Measurements from ENCODE around the gene CDH1.
"Not testable (repeated sequence)": the region's sequence is repeated elsewhere in the genome, so short reads cannot be mapped to it uniquely, and the experiment has no call there.

Gene CDH1

DNA sequence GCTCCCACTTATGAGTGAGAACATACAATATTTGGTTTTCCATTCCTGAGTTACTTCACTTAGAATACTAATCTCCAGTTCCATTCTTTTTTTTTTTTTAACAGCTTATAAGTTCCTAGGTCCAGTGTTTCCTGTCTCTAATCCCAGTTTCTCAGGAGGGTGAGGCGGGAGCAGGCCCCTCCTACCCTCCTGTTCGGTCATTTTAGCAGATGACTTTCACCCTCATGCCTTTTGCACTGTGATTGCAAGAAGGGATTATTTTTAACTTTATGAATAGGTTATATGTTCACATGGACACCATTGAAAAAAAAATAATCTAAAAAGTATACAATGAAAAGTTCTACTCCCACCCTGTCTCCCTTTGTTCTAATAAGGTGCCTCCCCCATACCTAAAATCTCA lies 47.6 kb downstream of the CDH1 start:
- Histone ChIP-seq H3K9me3 (ENCODE audit: insufficient read depth, low read depth, low read length) (no peaks in the 10 kb centered on the region), H3K27me3 (ENCODE audit: insufficient read depth, low read length, poor library complexity, severe bottlenecking) (no peaks in the 10 kb centered on the region), H3F3A (ENCODE audit: low read depth) (no peaks in the 10 kb centered on the region), H3K4me1 (ENCODE audit: insufficient read depth, low read length, poor library complexity, severe bottlenecking) (no peaks in the 10 kb centered on the region), H3K4me3 (ENCODE audit: low read length, poor library complexity, severe bottlenecking) (no peak overlapping the region), H3K79me2 (ENCODE audit: insufficient read depth, low read length) (no peaks in the 10 kb centered on the region), H4K20me1 (ENCODE audit: insufficient read depth, low read length, poor library complexity, severe bottlenecking) (no peaks in the 10 kb centered on the region), H3K36me3 (ENCODE audit: insufficient read depth, low read length) (no peaks in the 10 kb centered on the region), H3K4me2 (ENCODE audit: low read depth, low read length, poor library complexity, severe bottlenecking) (no peak overlapping the region), H3K9me2 (replicated peaks; ENCODE audit: low read depth, low read length) (no peaks in the 10 kb centered on the region), H3K9ac (ENCODE audit: low read depth, low read length, poor library complexity, severe bottlenecking) (no peak overlapping the region), H2AFZ (ENCODE audit: low read length) (no peak overlapping the region)
- TF ChIP-seq, protein P1, sequence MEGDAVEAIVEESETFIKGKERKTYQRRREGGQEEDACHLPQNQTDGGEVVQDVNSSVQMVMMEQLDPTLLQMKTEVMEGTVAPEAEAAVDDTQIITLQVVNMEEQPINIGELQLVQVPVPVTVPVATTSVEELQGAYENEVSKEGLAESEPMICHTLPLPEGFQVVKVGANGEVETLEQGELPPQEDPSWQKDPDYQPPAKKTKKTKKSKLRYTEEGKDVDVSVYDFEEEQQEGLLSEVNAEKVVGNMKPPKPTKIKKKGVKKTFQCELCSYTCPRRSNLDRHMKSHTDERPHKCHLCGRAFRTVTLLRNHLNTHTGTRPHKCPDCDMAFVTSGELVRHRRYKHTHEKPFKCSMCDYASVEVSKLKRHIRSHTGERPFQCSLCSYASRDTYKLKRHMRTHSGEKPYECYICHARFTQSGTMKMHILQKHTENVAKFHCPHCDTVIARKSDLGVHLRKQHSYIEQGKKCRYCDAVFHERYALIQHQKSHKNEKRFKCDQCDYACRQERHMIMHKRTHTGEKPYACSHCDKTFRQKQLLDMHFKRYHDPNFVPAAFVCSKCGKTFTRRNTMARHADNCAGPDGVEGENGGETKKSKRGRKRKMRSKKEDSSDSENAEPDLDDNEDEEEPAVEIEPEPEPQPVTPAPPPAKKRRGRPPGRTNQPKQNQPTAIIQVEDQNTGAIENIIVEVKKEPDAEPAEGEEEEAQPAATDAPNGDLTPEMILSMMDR (conservative IDR thresholded peaks at IDR 0.05; ENCODE audit: low read length), result no peak
- no peak for TF ChIP-seq EZH2phosphoT487 (IDR thresholded peaks at IDR 0.05; ENCODE audit: borderline replicate concordance)

DNA sequence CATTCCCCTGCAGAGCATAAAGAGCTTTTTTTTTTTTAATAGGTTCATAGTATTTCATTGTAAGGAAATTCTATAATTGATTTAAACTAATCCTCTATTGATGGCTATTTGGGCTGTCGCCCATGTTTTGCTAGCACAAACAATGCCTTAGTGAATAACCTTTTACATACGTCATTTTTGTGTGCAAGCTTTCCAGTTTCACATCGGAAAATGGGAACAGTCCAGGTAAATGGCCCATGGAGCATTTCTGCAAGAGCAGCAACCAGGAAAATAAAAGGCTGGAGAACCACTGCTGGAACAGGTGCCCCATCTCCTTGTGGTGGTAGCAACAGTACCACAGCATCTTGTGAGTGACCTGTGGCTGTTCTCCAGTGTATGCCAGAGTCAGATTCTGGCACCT lies 48.6 kb downstream of the CDH1 start:
- Histone ChIP-seq H3K9me3 (ENCODE audit: insufficient read depth, low read depth, low read length) (no peaks in the 10 kb centered on the region), H3K9ac (ENCODE audit: low read depth, low read length, poor library complexity, severe bottlenecking) (no peak overlapping the region), H3K36me3 (ENCODE audit: insufficient read depth, low read length) (no peaks in the 10 kb centered on the region), H3K79me2 (ENCODE audit: insufficient read depth, low read length) (no peaks in the 10 kb centered on the region), H3F3A (ENCODE audit: low read depth) (no peaks in the 10 kb centered on the region), H3K4me3 (ENCODE audit: low read length, poor library complexity, severe bottlenecking) (no peak overlapping the region), H3K4me1 (ENCODE audit: insufficient read depth, low read length, poor library complexity, severe bottlenecking) (no peaks in the 10 kb centered on the region), H2AFZ (ENCODE audit: low read length) (no peak overlapping the region), H3K4me2 (ENCODE audit: low read depth, low read length, poor library complexity, severe bottlenecking) (no peak overlapping the region), H3K9me2 (replicated peaks; ENCODE audit: low read depth, low read length) (no peaks in the 10 kb centered on the region), H4K20me1 (ENCODE audit: insufficient read depth, low read length, poor library complexity, severe bottlenecking) (no peaks in the 10 kb centered on the region), H3K27me3 (ENCODE audit: insufficient read depth, low read length, poor library complexity, severe bottlenecking) (no peaks in the 10 kb centered on the region)
- TF ChIP-seq EZH2phosphoT487 (IDR thresholded peaks at IDR 0.05; ENCODE audit: borderline replicate concordance), result no peak
- TF ChIP-seq, protein P1 (conservative IDR thresholded peaks at IDR 0.05; ENCODE audit: low read length), result no peak

DNA sequence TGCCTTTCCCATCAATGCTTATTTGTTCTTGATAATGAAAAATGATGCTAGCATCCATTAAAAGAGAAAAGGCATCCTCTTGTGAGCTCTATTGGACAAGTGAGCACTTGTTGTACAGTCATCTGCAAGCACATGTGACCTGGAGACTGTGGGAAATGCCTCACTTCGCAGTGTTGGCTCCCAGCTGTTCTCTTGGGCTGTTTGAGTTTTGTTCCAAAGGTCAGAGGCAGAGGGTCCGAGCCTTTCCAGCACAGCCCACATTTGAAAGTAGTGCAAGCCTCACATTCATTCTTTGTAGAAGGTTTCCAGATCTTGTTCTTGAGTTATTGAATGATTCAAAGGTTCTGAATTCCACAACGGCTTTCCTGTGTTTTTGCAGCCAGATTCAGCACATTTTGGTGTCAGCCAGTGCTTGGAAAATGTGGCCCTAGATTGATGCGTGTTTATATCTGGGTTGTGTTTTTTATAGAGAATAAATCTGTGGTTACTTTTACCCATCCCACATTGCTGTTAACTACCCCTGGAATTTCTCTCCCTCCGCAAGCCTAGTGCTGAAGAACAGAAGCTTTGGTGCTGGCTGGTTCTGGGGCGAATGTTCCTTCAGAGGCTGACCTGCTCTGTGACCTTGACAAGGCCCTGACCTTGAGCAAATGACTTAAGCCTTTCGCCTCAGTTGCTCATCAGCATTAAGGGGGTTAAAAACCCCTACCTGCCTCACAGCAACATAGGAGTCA lies 49.8 kb downstream of the CDH1 start:
- no peaks in the 10 kb centered on the region for H3K27me3 ChIP-seq (ENCODE audit: insufficient read depth, low read length, poor library complexity, severe bottlenecking)
- H3K79me2 ChIP-seq (ENCODE audit: insufficient read depth, low read length), result no peaks in the 10 kb centered on the region
- no peak overlapping the region for H3K9ac ChIP-seq (ENCODE audit: low read depth, low read length, poor library complexity, severe bottlenecking)
- no peaks in the 10 kb centered on the region for H3K9me2 ChIP-seq (replicated peaks; ENCODE audit: low read depth, low read length)
- H3K36me3 ChIP-seq (ENCODE audit: insufficient read depth, low read length), result no peaks in the 10 kb centered on the region
- TF ChIP-seq, protein P1 (conservative IDR thresholded peaks at IDR 0.05; ENCODE audit: low read length), result no peak
- TF ChIP-seq EZH2phosphoT487 (IDR thresholded peaks at IDR 0.05; ENCODE audit: borderline replicate concordance), result no peak
- H3K4me3 ChIP-seq (ENCODE audit: low read length, poor library complexity, severe bottlenecking), result no peak overlapping the region
- H3K9me3 ChIP-seq (ENCODE audit: insufficient read depth, low read depth, low read length), result no peaks in the 10 kb centered on the region
- H3K4me1 ChIP-seq (ENCODE audit: insufficient read depth, low read length, poor library complexity, severe bottlenecking), result no peaks in the 10 kb centered on the region
- H4K20me1 ChIP-seq (ENCODE audit: insufficient read depth, low read length, poor library complexity, severe bottlenecking), result no peaks in the 10 kb centered on the region
- no peak overlapping the region for H3K4me2 ChIP-seq (ENCODE audit: low read depth, low read length, poor library complexity, severe bottlenecking)
- no peaks in the 10 kb centered on the region for H3F3A ChIP-seq (ENCODE audit: low read depth)
- H2AFZ ChIP-seq (ENCODE audit: low read length), result no peak overlapping the region

DNA sequence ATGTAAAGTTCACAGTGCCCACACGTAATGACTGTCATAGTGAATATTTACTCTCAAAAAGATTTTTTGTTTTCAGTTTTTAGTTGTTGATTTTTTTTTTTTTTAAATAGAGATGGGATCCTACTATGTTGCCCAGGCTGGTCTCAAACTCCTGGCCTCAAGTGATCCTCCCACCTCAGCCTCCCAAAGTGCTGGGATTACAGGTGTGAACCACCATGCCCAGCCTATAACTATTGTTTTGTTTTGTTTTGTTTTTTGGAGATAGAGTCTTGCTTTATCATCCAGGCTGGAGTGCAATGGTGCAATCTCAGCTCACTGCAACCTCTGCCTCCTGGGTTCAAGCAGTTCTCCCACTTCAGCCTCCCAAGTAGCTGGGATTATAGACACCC lies 50.3 kb downstream of the CDH1 start:
- H3K27me3 ChIP-seq (ENCODE audit: insufficient read depth, low read length, poor library complexity, severe bottlenecking); H4K20me1 ChIP-seq (ENCODE audit: insufficient read depth, low read length, poor library complexity, severe bottlenecking); H2AFZ ChIP-seq (ENCODE audit: low read length); H3K9me2 ChIP-seq (replicated peaks; ENCODE audit: low read depth, low read length); H3F3A ChIP-seq (ENCODE audit: low read depth); H3K4me2 ChIP-seq (ENCODE audit: low read depth, low read length, poor library complexity, severe bottlenecking); H3K4me3 ChIP-seq (ENCODE audit: low read length, poor library complexity, severe bottlenecking); H3K9ac ChIP-seq (ENCODE audit: low read depth, low read length, poor library complexity, severe bottlenecking); H3K79me2 ChIP-seq (ENCODE audit: insufficient read depth, low read length); H3K9me3 ChIP-seq (ENCODE audit: insufficient read depth, low read depth, low read length); H3K36me3 ChIP-seq (ENCODE audit: insufficient read depth, low read length); H3K4me1 ChIP-seq (ENCODE audit: insufficient read depth, low read length, poor library complexity, severe bottlenecking): not testable (repeated sequence)

Data from Loucy (cell line).